ENCODE results near the gene INO80.

The INO80 gene

DNA sequence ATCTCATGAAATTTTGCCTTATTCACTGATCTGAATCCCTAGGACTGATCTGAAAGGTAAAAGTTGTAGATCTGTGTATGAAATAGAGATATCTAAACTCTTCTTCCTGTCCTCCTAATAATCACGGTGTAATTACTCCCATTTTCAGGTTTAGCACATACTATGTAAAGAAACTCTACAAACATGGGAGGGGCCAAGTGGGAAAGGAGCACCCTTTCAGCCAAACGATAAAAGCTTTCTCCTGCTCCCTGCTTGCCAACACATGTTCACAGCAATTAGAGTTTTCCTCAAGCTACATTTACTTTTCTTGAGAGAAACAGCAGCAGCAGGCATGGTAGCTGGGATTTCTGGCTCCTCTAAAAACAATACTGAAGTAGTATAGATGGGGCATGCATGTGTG, 91.2 kb downstream of the INO80 start:
- H2BK12ac ChIP-seq (ENCODE audit: low read length in 2 of 2) = no peak overlapping the region
- H3K4ac ChIP-seq (ENCODE audit: low read depth in 1 of 2, low read length in 2 of 2) = no peak overlapping the region
- H3K23ac ChIP-seq (ENCODE audit: low read length in 2 of 2) = no peak overlapping the region
- no peak overlapping the region for H3K14ac ChIP-seq (ENCODE audit: low read length in 2 of 2)
- no peak overlapping the region for H2AK5ac ChIP-seq (ENCODE audit: low read length, severe bottlenecking)
- H3K27me3 ChIP-seq (ENCODE audit: control insufficient read depth in 1 of 2, insufficient read depth in 1 of 2, low read length in 2 of 2) = no peaks in the 10 kb centered on the region
- no peak overlapping the region for H2BK5ac ChIP-seq (ENCODE audit: low read depth, low read length, poor library complexity, severe bottlenecking)
- H4K91ac ChIP-seq (ENCODE audit: low read length) = no peak overlapping the region
- H2BK15ac ChIP-seq (ENCODE audit: low read depth, poor library complexity, severe bottlenecking) = no peak overlapping the region
- 97% methylated on average over 2 of the region's 2 CpGs for WGBS
- H3K4me2 ChIP-seq (ENCODE audit: low read length, poor library complexity, severe bottlenecking) = no peak overlapping the region
- H3K9me3 ChIP-seq (ENCODE audit: control insufficient read depth, low read length) = no peaks in the 10 kb centered on the region
- no peak overlapping the region for H3K18ac ChIP-seq (ENCODE audit: low read depth in 1 of 2, low read length in 2 of 2)
- peaks cover 20% of the 10 kb centered on the region for H3K79me1 ChIP-seq (replicated peaks; ENCODE audit: low read length, poor library complexity, severe bottlenecking)
- H3K4me1 ChIP-seq (ENCODE audit: control insufficient read depth, insufficient read depth, low read depth, low read length) = peaks cover 1% of the 10 kb centered on the region
- no peak overlapping the region for H3K4me3 ChIP-seq (ENCODE audit: insufficient read depth in 1 of 2, low read depth in 1 of 2, low read length in 2 of 2)
- no peak overlapping the region for H4K8ac ChIP-seq (ENCODE audit: low read length)
- H3K27ac ChIP-seq (ENCODE audit: low read length, poor library complexity, severe bottlenecking) = no peak overlapping the region
- H2BK120ac ChIP-seq (ENCODE audit: low read depth, low read length) = no peak overlapping the region
- peak overlapping the region; percentile 72 for H3K9ac ChIP-seq (ENCODE audit: low read length)
- DNase-seq = no peak
- no peak overlapping the region for H2AFZ ChIP-seq (ENCODE audit: low read depth, low read length)
- H3K36me3 ChIP-seq (ENCODE audit: control insufficient read depth in 1 of 2, insufficient read depth in 2 of 2, low read depth in 1 of 2, low read length in 2 of 2) = peaks cover 10 to 53% of the 10 kb centered on the region in 2 experiments

DNA sequence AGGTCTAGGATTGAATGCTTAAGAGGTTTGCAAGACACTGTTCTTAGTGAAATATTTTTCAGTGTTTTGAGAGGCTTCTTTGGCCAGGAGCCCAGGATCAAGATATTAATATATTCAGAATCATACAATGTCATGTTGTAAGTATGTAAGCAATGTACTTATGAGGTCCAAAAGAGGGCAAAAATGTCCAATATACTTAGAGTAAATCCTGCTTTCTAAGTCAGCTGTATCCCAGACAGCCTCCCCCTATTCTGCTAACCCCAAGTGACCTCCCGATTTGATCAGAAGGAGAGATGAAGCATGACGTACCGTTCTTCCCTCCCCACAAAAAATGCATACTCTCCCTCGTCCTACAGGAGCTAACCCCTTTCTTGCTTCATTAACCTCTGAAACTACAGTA, 91.9 kb downstream of the INO80 start:
- peaks cover 22% of the 10 kb centered on the region for H3K79me1 ChIP-seq (replicated peaks; ENCODE audit: low read length, poor library complexity, severe bottlenecking)
- H3K9ac ChIP-seq (ENCODE audit: low read length) = peak overlapping the region; percentile 72
- H2AFZ ChIP-seq (ENCODE audit: low read depth, low read length) = no peak overlapping the region
- peaks cover 1% of the 10 kb centered on the region for H3K4me1 ChIP-seq (ENCODE audit: control insufficient read depth, insufficient read depth, low read depth, low read length)
- WGBS = 86% methylated on average over 4 of the region's 4 CpGs
- no peak overlapping the region for H4K91ac ChIP-seq (ENCODE audit: low read length)
- peaks cover 9 to 54% of the 10 kb centered on the region in 2 experiments for H3K36me3 ChIP-seq (ENCODE audit: control insufficient read depth in 1 of 2, insufficient read depth in 2 of 2, low read depth in 1 of 2, low read length in 2 of 2)
- peak overlapping the region in 1 of 2 experiments; percentile 30 for H3K4me3 ChIP-seq (ENCODE audit: insufficient read depth in 1 of 2, low read depth in 1 of 2, low read length in 2 of 2)
- no peak overlapping the region for H3K4me2 ChIP-seq (ENCODE audit: low read length, poor library complexity, severe bottlenecking)
- no peak for DNase-seq
- no peak overlapping the region for H2BK120ac ChIP-seq (ENCODE audit: low read depth, low read length)
- H3K4ac ChIP-seq (ENCODE audit: low read depth in 1 of 2, low read length in 2 of 2) = no peak overlapping the region
- no peak overlapping the region for H2AK5ac ChIP-seq (ENCODE audit: low read length, severe bottlenecking)
- H3K27me3 ChIP-seq (ENCODE audit: control insufficient read depth in 1 of 2, insufficient read depth in 1 of 2, low read length in 2 of 2) = no peaks in the 10 kb centered on the region
- H4K8ac ChIP-seq (ENCODE audit: low read length) = no peak overlapping the region
- no peak overlapping the region for H3K18ac ChIP-seq (ENCODE audit: low read depth in 1 of 2, low read length in 2 of 2)
- no peaks in the 10 kb centered on the region for H3K9me3 ChIP-seq (ENCODE audit: control insufficient read depth, low read length)
- H3K27ac ChIP-seq (ENCODE audit: low read length, poor library complexity, severe bottlenecking) = peak overlapping the region; percentile 27
- no peak overlapping the region for H2BK5ac ChIP-seq (ENCODE audit: low read depth, low read length, poor library complexity, severe bottlenecking)
- no peak overlapping the region for H2BK15ac ChIP-seq (ENCODE audit: low read depth, poor library complexity, severe bottlenecking)
- no peak overlapping the region for H3K14ac ChIP-seq (ENCODE audit: low read length in 2 of 2)
- H3K23ac ChIP-seq (ENCODE audit: low read length in 2 of 2) = no peak overlapping the region
- H2BK12ac ChIP-seq (ENCODE audit: low read length in 2 of 2) = no peak overlapping the region

DNA sequence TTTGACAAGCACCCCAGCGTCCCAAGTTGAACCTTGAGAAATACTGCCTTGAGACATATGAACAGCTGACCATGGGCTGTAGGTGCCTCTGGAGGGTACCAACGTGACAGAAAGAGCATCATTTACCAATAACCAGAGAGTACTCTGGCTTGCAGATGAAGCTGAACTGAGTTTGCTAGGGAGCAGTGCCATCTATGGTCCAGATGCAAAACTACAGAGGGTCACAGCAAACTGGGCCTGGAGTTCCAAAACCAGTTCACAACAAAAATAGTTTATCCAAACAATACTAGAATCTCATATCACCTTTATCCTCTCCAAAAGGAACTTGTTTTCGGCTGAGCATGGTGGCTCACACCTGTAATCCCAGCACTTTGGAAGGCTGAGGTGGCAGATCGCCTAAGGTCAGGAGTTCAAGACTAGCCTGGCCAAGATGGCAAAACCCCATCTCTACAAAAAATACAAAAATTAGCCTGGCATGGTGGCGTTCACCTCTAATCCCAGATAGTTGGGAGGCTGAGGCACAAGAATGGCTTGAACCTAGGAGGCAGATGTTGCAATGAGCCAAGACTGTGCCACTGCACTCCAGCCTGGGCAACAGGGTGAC, 93.5 kb downstream of the INO80 start:
- Histone ChIP-seq H3K23ac (ENCODE audit: low read length in 2 of 2) (no peak overlapping the region), H2BK12ac (ENCODE audit: low read length in 2 of 2) (no peak overlapping the region), H4K8ac (ENCODE audit: low read length) (no peak overlapping the region), H2BK15ac (ENCODE audit: low read depth, poor library complexity, severe bottlenecking) (no peak overlapping the region), H3K4me3 (ENCODE audit: insufficient read depth in 1 of 2, low read depth in 1 of 2, low read length in 2 of 2) (no peak overlapping the region), H3K18ac (ENCODE audit: low read depth in 1 of 2, low read length in 2 of 2) (no peak overlapping the region), H3K4me1 (ENCODE audit: control insufficient read depth, insufficient read depth, low read depth, low read length) (peaks cover 1% of the 10 kb centered on the region), H3K4me2 (ENCODE audit: low read length, poor library complexity, severe bottlenecking) (no peak overlapping the region), H3K27ac (ENCODE audit: low read length, poor library complexity, severe bottlenecking) (no peak overlapping the region), H3K14ac (ENCODE audit: low read length in 2 of 2) (no peak overlapping the region), H4K91ac (ENCODE audit: low read length) (no peak overlapping the region), H2AFZ (ENCODE audit: low read depth, low read length) (no peak overlapping the region), H3K9ac (ENCODE audit: low read length) (no peak overlapping the region), H2BK120ac (ENCODE audit: low read depth, low read length) (no peak overlapping the region), H2AK5ac (ENCODE audit: low read length, severe bottlenecking) (no peak overlapping the region), H3K36me3 (ENCODE audit: control insufficient read depth in 1 of 2, insufficient read depth in 2 of 2, low read depth in 1 of 2, low read length in 2 of 2) (peaks cover 9 to 63% of the 10 kb centered on the region in 2 experiments), H3K4ac (ENCODE audit: low read depth in 1 of 2, low read length in 2 of 2) (no peak overlapping the region), H3K79me1 (replicated peaks; ENCODE audit: low read length, poor library complexity, severe bottlenecking) (peaks cover 26% of the 10 kb centered on the region), H3K9me3 (ENCODE audit: control insufficient read depth, low read length) (no peaks in the 10 kb centered on the region), H2BK5ac (ENCODE audit: low read depth, low read length, poor library complexity, severe bottlenecking) (no peak overlapping the region), H3K27me3 (ENCODE audit: control insufficient read depth in 1 of 2, insufficient read depth in 1 of 2, low read length in 2 of 2) (no peaks in the 10 kb centered on the region)
- WGBS = 75% methylated on average over 5 of the region's 5 CpGs
- peak; percentile 77 for DNase-seq

DNA sequence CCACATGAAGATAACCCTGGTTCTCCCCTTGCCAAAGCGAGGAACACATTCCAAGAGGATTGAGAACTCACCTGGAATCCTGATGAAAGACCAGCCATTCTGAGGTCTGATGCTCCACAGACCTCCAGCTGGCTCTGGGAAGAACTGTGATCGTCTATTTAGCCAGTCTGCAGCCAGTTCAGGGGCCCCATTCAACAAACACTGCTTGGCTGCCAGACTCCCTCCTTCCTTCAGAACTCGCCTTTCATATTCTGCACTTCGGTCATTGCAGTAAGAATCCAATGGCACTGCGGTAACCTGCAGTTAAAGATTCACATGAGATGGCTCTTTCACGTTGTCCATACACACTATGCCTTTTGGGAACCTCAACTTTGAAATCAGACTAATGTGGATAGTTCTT, 95.3 kb downstream of the INO80 start:
- H3K27ac ChIP-seq (ENCODE audit: low read length, poor library complexity, severe bottlenecking) = no peak overlapping the region
- no peak overlapping the region for H4K91ac ChIP-seq (ENCODE audit: low read length)
- no peaks in the 10 kb centered on the region for H3K9me3 ChIP-seq (ENCODE audit: control insufficient read depth, low read length)
- H2BK120ac ChIP-seq (ENCODE audit: low read depth, low read length) = no peak overlapping the region
- no peak overlapping the region for H2BK12ac ChIP-seq (ENCODE audit: low read length in 2 of 2)
- H3K36me3 ChIP-seq (ENCODE audit: control insufficient read depth in 1 of 2, insufficient read depth in 2 of 2, low read depth in 1 of 2, low read length in 2 of 2) = peaks cover 12 to 68% of the 10 kb centered on the region in 2 experiments
- no peak overlapping the region for H3K14ac ChIP-seq (ENCODE audit: low read length in 2 of 2)
- no peaks in the 10 kb centered on the region for H3K27me3 ChIP-seq (ENCODE audit: control insufficient read depth in 1 of 2, insufficient read depth in 1 of 2, low read length in 2 of 2)
- H3K23ac ChIP-seq (ENCODE audit: low read length in 2 of 2) = no peak overlapping the region
- H2BK15ac ChIP-seq (ENCODE audit: low read depth, poor library complexity, severe bottlenecking) = no peak overlapping the region
- no peak overlapping the region for H3K4me2 ChIP-seq (ENCODE audit: low read length, poor library complexity, severe bottlenecking)
- no peak overlapping the region for H4K8ac ChIP-seq (ENCODE audit: low read length)
- H3K79me1 ChIP-seq (replicated peaks; ENCODE audit: low read length, poor library complexity, severe bottlenecking) = peaks cover 24% of the 10 kb centered on the region
- H2BK5ac ChIP-seq (ENCODE audit: low read depth, low read length, poor library complexity, severe bottlenecking) = no peak overlapping the region
- H3K9ac ChIP-seq (ENCODE audit: low read length) = no peak overlapping the region
- no peak for DNase-seq
- WGBS = 81% methylated on average over 6 of the region's 6 CpGs
- H3K4ac ChIP-seq (ENCODE audit: low read depth in 1 of 2, low read length in 2 of 2) = no peak overlapping the region
- no peak overlapping the region for H3K18ac ChIP-seq (ENCODE audit: low read depth in 1 of 2, low read length in 2 of 2)
- no peak overlapping the region for H2AFZ ChIP-seq (ENCODE audit: low read depth, low read length)
- no peak overlapping the region for H3K4me3 ChIP-seq (ENCODE audit: insufficient read depth in 1 of 2, low read depth in 1 of 2, low read length in 2 of 2)
- peaks cover 1% of the 10 kb centered on the region for H3K4me1 ChIP-seq (ENCODE audit: control insufficient read depth, insufficient read depth, low read depth, low read length)
- H2AK5ac ChIP-seq (ENCODE audit: low read length, severe bottlenecking) = no peak overlapping the region
